GM20000 (cell line): ENCODE measurements around the gene GRID2.

Experiments
- DNase-seq: peaks from one replicate; pipeline ENCODE4 v3.0.0; 2012; ENCODE audit warnings: low spot score
- TF ChIP-seq, protein P1 (sequence below): IDR thresholded peaks from 2 replicates; pipeline ENCODE4 v1.5.1; 2012; ENCODE audit warnings: mild to moderate bottlenecking, control low read depth; ENCODE audit errors: extremely low read depth, missing control alignments

GRID2 gene

GRCh38 chr4:92477298-92477697 is 173.5 kb downstream of the GRID2 start:
- no peak for DNase-seq
- TF ChIP-seq, protein P1, sequence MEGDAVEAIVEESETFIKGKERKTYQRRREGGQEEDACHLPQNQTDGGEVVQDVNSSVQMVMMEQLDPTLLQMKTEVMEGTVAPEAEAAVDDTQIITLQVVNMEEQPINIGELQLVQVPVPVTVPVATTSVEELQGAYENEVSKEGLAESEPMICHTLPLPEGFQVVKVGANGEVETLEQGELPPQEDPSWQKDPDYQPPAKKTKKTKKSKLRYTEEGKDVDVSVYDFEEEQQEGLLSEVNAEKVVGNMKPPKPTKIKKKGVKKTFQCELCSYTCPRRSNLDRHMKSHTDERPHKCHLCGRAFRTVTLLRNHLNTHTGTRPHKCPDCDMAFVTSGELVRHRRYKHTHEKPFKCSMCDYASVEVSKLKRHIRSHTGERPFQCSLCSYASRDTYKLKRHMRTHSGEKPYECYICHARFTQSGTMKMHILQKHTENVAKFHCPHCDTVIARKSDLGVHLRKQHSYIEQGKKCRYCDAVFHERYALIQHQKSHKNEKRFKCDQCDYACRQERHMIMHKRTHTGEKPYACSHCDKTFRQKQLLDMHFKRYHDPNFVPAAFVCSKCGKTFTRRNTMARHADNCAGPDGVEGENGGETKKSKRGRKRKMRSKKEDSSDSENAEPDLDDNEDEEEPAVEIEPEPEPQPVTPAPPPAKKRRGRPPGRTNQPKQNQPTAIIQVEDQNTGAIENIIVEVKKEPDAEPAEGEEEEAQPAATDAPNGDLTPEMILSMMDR: no peak

GRCh38 chr4:92483341-92483740 is 179.6 kb downstream of the GRID2 start:
- no peak for DNase-seq
- TF ChIP-seq, protein P1: no peak

GRCh38 chr4:92488496-92488895 is 184.7 kb downstream of the GRID2 start:
- TF ChIP-seq, protein P1: no peak
- no peak for DNase-seq

DNA sequence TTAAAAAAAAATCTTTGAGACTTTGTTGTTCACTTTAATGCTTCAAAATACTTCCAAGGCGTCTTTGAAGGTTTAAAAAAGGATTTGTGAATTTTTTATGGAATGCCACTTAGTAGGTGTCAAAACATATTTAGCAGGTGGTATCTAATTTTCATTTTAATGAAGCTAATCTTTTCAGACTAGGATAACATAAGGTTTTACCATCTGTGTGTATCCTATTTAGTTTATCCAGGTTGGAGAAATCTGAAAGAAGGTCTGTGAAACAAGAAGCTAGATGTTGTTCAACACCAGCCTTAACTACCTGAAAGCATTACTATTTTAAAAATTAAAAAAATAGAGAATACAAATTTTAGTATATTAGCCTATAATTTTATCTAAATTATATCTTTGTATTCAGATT is 193.4 kb downstream of the GRID2 start:
- TF ChIP-seq, protein P1: no peak
- DNase-seq: no peak

- no peak for DNase-seq
- TF ChIP-seq, protein P1: no peak
Measured at GRCh38 chr4:92501456-92501855, 197.7 kb downstream of the GRID2 start.

GRCh38 chr4:92506933-92507332 is 203.2 kb downstream of the GRID2 start:
- TF ChIP-seq, protein P1: no peak

GRCh38 chr4:92514627-92515026 is 210.9 kb downstream of the GRID2 start:
- TF ChIP-seq, protein P1: no peak
- DNase-seq: no peak

More at GRCh38 chr4:92506933-92507332, 203.2 kb downstream of the GRID2 start:
- no peak for DNase-seq
